ENCODE results near the gene SPOCK2. TPM values are rescaled to one million over a fixed set of nuclear protein-coding genes. Genes with fewer than 3 reads are reported as not detected.

The SPOCK2 gene
- polyA plus RNA-seq, 1 of the 3 experiments (the other 2 are of a cell fraction) = 0.18 TPM

GRCh38 chr10:72061491-72061890 is 26.9 kb downstream of the SPOCK2 start:
- Histone ChIP-seq H3K4me3 (ENCODE audit: low read depth in 2 of 2, low read length in 1 of 2) (no peak overlapping the region), H3K9me2 (no peaks in the 10 kb centered on the region), H3K27ac (ENCODE audit: low read depth in 2 of 2, low read length in 1 of 2) (no peak overlapping the region), H3K79me2 (ENCODE audit: insufficient read depth) (no peaks in the 10 kb centered on the region), H2AFZ (ENCODE audit: low read depth) (no peak overlapping the region), H4K20me1 (ENCODE audit: insufficient read depth) (no peaks in the 10 kb centered on the region), H3K4me2 (no peak overlapping the region), H3K4me1 (ENCODE audit: control insufficient read depth in 1 of 2, insufficient read depth in 2 of 2, low read depth in 1 of 2, low read length in 1 of 2) (peaks cover 0 to 4% of the 10 kb centered on the region in 2 experiments; a peak in 1 of 4 replicates), H3K9me3 (no peaks in the 10 kb centered on the region), H3F3A (replicated peaks; ENCODE audit: insufficient read depth) (no peaks in the 10 kb centered on the region), H3K36me3 (replicated peaks in 1 of 2; ENCODE audit: control insufficient read depth in 1 of 2, insufficient read depth in 2 of 2, low read length in 1 of 2) (no peaks in the 10 kb centered on the region), H3K27me3 (ENCODE audit: insufficient read depth) (no peaks in the 10 kb centered on the region), H3K9ac (no peak overlapping the region)
- ChIA-PET POLR2A (no interaction called here), CTCF (interaction anchor here (0.7 to 4.5 kb wide), 7 partner anchors 12 to 276 kb away, joined by 3 to 35 read pairs (median 3); no protein-coding TSS in a partner anchor)
- TF ChIP-seq FOXJ3 (CRISPR knock-in tag; IDR thresholded peaks at IDR 0.05) (no peak), POLR2AphosphoS5 (IDR thresholded peaks at IDR 0.05; ENCODE audit: low read depth, low read length) (no peak), NRF1 (IDR thresholded peaks at IDR 0.05; ENCODE audit: low read depth, low read length) (no peak), EP300 (IDR thresholded peaks at IDR 0.05; ENCODE audit: borderline replicate concordance in 1 of 2, low read depth in 1 of 2, low read length in 1 of 2) (no peak), NFIC (IDR thresholded peaks at IDR 0.05; ENCODE audit: borderline replicate concordance) (no peak), SMC3 (IDR thresholded peaks at IDR 0.05; ENCODE audit: low read depth, low read length) (no peak), FOSL2 (IDR thresholded peaks at IDR 0.05; ENCODE audit: borderline replicate concordance, low read depth) (no peak), CHD2 (IDR thresholded peaks at IDR 0.05; ENCODE audit: low read length, partially characterized antibody) (no peak), RXRA (IDR thresholded peaks at IDR 0.05; ENCODE audit: borderline replicate concordance, low read depth) (no peak), SIN3A (IDR thresholded peaks at IDR 0.05; ENCODE audit: borderline replicate concordance, low read depth, low read length) (no peak), TEAD4 (IDR thresholded peaks at IDR 0.05; ENCODE audit: borderline replicate concordance, insufficient read depth) (no peak), ZBTB33 (IDR thresholded peaks at IDR 0.05; ENCODE audit: borderline replicate concordance, low read depth) (no peak), RFX5 (IDR thresholded peaks at IDR 0.05; ENCODE audit: low read length) (no peak), ELF1 (IDR thresholded peaks at IDR 0.05) (no peak), TAF1 (IDR thresholded peaks at IDR 0.05; ENCODE audit: borderline replicate concordance, low read depth, low read length) (no peak)
- TF ChIP-seq, protein P1, sequence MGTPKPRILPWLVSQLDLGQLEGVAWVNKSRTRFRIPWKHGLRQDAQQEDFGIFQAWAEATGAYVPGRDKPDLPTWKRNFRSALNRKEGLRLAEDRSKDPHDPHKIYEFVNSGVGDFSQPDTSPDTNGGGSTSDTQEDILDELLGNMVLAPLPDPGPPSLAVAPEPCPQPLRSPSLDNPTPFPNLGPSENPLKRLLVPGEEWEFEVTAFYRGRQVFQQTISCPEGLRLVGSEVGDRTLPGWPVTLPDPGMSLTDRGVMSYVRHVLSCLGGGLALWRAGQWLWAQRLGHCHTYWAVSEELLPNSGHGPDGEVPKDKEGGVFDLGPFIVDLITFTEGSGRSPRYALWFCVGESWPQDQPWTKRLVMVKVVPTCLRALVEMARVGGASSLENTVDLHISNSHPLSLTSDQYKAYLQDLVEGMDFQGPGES (IDR thresholded peaks at IDR 0.05; ENCODE audit: low read depth, low read length) = no peak
- TF ChIP-seq, protein P2, sequence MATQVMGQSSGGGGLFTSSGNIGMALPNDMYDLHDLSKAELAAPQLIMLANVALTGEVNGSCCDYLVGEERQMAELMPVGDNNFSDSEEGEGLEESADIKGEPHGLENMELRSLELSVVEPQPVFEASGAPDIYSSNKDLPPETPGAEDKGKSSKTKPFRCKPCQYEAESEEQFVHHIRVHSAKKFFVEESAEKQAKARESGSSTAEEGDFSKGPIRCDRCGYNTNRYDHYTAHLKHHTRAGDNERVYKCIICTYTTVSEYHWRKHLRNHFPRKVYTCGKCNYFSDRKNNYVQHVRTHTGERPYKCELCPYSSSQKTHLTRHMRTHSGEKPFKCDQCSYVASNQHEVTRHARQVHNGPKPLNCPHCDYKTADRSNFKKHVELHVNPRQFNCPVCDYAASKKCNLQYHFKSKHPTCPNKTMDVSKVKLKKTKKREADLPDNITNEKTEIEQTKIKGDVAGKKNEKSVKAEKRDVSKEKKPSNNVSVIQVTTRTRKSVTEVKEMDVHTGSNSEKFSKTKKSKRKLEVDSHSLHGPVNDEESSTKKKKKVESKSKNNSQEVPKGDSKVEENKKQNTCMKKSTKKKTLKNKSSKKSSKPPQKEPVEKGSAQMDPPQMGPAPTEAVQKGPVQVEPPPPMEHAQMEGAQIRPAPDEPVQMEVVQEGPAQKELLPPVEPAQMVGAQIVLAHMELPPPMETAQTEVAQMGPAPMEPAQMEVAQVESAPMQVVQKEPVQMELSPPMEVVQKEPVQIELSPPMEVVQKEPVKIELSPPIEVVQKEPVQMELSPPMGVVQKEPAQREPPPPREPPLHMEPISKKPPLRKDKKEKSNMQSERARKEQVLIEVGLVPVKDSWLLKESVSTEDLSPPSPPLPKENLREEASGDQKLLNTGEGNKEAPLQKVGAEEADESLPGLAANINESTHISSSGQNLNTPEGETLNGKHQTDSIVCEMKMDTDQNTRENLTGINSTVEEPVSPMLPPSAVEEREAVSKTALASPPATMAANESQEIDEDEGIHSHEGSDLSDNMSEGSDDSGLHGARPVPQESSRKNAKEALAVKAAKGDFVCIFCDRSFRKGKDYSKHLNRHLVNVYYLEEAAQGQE (IDR thresholded peaks at IDR 0.05; ENCODE audit: low read depth, low read length) = no peak
- TF ChIP-seq, protein P3, sequence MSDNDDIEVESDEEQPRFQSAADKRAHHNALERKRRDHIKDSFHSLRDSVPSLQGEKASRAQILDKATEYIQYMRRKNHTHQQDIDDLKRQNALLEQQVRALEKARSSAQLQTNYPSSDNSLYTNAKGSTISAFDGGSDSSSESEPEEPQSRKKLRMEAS (IDR thresholded peaks at IDR 0.05; ENCODE audit: low read depth) = no peak
- TF ChIP-seq, protein P4, sequence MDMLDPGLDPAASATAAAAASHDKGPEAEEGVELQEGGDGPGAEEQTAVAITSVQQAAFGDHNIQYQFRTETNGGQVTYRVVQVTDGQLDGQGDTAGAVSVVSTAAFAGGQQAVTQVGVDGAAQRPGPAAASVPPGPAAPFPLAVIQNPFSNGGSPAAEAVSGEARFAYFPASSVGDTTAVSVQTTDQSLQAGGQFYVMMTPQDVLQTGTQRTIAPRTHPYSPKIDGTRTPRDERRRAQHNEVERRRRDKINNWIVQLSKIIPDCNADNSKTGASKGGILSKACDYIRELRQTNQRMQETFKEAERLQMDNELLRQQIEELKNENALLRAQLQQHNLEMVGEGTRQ (IDR thresholded peaks at IDR 0.05; ENCODE audit: borderline replicate concordance, low read depth, low read length) = no peak
- 80% methylated on average over 4 of the region's 5 CpGs for WGBS (ENCODE audit: low lambda C conversion rate)
- DNase-seq = peak; percentile 56
